Stimulated activated naive CD4-positive, alpha-beta T cell (primary cell): ENCODE measurements around the gene MATN1.

Source experiments
- DNase-seq, 6 experiments: peaks; one replicate each; lab custom pipeline; 2025; lab: John Stamatoyannopoulos, UW

MATN1 gene

DNA sequence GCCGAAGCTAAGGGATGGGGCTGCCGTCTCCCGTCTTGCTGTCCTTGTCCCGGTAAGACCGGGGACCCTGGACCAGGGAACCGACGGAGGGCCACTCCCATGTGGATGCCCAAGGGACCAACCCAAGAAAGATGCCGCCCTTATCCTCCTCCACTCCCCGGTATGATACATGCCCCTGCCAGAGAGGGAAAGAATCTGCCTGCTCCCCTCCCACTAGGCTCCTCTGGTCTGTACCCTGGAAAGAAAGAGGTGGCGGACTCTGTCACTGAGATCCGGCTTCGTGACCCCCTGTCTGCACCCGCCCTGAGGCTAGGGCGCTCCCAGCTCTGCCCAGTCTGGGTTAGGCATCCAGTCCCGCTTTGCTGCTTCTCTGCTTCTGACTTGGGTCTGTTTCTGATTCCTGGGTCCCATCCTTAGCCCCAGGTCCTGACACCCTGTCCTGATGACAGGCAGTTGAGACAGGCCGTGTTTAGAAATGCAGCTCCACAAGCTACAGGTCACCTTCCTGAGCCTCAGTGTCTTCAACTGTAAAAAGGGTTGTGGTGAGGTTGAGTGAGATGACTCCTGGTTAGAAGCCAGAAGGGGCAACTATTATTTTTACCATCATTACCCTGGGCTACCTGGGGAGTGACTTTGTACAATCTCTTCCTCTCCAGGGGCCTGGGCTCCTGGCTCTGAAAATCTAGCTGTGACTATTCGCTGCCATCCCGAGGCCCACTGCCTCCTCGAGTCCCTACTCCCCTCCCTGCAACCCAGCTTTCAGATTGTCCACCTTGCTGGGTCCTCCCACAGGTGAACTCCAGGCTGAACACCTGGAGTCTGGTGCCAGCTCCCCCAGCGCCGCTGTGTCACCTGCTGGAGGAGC is 3.7 kb downstream of the MATN1 start:
- DNase-seq: peak in 1 of 6 experiments; percentile 56

DNA sequence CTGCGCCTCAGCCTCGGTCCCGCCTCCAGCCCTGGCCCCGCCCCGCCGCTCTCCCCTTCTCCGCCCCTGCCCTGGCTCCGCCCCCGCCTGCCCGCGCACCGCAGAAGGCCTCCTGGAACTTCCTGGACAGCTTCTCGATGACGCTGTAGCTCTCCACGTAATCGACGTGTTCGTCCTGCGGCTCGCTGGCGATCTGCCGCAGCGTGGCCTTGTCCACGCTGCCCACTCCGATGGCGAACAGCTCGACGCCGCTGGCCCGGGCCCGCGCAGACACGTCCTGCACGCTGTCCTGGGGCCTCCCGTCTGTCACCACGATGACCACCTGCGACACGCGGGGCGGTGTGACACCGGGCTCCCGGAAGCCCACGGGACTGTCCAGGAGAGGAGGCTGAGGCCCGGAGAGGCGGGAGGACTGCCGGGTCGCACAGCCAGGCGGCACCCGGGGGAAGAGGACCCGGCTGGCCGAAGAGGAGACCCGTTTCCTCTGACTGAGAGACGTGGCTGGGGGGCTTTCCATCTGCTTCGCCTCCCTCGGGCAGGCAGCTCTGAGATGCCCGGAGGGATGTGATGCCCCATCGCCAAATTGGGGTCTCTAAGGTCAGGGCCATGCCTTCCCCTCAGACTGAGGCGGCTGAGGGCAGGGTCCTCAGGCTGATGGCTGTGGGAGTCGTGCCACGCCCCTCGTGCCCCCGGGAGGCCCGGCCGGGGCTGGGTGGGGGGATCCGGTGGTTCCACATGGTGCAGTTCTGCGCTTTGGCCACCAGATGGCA is 4.6 kb downstream of the MATN1 start:
- peak; percentile 73 to 97 (median 84) for DNase-seq

DNA sequence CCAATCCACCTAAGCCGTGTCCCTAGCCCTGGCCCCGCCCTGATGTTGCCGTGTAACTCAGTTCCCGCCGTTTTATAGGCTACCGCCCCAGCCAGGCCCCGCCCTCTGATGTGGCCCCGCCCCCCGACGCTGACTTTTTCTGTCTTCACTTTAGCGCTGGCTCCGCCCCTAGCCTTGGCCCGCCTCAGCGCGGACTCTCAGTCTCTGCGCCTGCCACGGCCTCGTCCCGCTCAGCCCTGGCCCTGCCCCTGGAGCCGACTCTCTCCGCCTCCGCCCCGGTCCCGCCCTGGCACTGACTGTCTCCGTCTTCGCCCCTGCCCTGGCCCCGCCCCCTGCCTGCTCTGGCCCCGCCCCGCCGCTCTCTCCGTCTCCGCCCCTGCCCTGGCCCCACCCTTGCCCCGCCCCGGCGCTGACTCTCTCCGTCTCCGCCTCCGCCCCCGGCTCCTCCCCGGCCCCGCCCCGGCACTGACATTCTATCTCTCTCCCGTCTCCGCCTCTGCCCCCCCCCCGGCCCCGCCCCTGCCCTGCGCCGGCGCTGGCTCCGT is 5.2 kb downstream of the MATN1 start:
- peak; percentile 98 to 100 (median 100) for DNase-seq

DNA sequence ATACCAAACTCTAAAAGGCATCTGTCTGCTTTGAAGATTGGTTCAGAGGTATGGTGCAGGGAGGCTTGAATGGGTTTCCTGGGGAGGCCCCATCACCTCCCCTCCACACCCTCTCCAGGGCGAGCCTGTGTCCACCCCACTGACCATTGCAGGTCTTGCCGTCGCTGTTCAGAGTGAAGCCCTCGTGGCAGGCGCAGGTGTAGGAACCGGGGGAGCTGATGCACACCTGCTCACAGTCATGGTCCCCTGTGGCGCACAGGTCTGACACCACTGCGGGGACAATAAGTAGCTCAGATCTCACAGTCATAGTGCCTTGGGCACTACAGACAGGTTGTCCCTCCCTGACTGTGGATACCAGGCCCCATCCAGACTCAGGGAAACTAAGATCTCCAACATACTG is 6.7 kb downstream of the MATN1 start:
- DNase-seq: no peak

DNA sequence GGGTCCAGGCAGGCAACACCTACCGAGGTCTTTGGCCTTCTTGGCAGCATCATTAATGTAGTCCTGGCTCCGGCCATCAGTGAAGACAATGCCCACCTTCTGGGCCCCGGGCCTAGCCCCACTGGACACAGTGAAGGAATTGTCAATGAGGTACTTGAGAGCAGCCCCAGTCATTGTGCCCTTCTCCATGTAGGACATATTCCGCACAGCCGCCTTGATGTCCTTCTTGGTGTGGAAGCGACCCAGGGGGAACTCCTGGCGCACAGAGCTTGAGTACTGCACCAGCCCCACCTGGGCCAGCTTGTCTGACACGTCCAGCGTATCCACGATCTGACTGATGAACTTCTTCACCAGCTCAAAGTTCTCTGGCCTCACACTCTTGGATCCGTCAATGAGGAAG is 7.5 kb downstream of the MATN1 start:
- no peak for DNase-seq

- no peak for DNase-seq
These were observed 8.2 kb downstream of the MATN1 start for GRCh38 chr1:30715216-30715615.

- DNase-seq: no peak
These were observed 8.8 kb downstream of the MATN1 start for GRCh38 chr1:30714536-30715090.

DNA sequence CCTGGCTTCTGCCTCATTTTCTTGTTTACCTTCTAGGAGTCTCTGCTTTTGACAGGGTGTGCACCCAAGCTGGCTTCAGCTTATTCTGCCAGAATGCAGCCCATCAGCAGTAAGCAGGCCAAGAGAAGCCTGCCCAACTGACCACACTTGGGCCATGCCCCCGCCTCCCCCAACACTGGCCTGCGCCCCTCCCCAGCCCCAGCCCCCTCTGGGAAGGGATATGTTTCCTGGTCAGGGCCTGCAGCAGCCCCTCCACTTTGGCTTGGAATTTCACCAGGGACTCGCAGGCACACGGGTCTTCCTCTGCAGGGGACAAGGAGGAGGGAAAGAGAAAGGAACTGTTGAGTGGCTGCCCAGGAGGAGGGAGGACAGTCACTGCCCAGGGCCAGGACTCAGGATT is 9.4 kb downstream of the MATN1 start:
- DNase-seq: no peak

DNA sequence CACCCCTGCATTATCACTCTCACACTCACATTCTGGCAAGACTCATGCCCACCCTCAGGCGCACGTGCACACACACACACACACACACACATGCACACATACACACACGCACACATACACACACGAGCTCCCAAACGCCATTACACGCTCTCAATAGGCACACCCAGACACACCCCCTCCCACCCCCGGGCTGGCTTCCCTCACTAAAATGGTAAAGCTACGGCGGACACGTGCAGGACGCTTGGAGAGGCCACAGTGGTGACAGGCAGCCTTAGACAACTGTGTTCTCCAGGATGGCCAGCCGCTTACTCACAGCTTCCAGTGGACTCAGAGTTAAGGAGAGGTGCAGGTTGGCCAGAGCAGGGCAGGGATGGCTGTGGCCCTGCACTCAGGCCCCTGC is 10.1 kb downstream of the MATN1 start:
- DNase-seq: no peak

DNA sequence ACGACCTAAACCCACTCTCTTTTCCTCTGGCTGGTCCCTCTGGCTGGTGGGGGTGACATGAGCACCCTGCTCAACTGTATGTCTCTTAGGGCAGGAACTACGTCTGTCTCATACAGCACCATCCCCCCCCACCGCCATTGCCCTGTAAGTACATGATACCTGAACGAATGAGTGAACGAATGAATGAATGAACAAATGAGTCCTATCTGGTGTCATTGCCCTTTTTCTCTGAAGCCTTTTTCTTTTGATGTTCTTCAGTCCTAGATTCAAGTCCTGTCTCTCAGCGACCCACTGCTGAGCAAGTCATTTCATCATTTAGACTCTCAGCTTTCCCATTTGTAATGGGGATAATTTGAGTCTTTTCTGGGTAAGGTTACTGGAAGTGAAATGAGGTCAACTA is 10.8 kb downstream of the MATN1 start:
- no peak for DNase-seq

- DNase-seq: no peak
These were observed 13.0 kb downstream of the MATN1 start for GRCh38 chr1:30710407-30710806.

DNA sequence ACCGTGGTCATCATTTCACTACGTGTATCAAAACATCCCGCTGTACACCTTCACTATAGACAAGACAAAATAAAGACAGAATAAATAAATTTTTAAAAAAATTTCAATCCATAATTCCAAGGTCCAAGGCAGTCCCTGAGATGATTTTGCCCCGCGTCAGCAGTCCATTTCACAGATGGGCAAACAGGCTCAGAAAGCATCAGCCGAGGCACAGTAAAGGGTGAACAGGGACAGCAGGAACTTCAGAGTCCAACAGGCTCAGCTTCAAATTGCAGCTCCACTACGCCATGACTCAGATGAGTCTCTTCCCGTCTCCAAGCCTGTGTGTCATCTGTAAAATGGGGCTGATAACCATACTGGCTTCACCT is 15.0 kb downstream of the MATN1 start:
- no peak for DNase-seq

DNA sequence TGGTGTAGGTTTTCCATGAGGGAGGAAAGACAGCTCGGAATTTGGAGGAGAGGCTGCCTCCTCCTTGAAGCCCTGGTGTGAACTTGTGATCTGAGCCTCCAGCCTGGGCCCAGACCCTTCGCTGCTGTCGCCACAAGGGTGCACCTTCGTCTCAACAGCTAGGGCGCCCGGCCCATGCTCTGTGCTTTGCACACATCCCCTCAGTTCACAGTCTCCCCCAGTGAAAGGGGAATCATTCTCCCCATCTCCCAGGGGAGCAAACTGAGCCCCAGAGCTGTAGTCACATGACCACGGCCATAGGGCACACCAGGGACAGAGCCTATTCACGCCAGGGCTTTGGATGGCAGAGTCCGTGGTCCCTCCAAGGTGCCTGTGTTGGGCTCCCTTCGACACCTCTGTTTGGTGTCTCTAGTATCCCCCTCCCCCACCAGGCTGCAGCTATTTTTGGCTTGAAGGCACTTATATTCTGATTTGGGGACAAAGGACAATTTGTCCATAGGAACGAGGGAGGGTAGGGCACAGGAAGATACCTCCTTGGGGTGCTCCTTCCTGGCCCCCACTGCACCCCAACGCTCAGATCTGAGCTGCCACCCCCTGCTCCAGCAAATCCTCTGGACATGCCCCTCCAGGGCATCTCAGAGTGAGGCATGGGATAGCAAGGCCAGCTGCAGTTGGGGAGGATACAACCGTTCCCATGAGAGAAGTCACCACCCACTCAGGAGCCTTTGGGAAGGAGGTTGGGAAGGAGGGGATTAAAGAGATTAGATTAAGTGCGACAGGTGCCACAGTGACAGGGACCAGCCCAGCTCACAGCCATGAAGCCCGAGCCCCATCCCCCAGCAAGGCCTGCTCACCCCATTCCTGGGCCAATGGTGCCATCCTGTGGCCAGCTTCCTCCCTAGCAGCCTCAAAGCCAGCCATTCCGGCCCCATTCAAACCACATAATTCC is 15.7 kb downstream of the MATN1 start:
- peak in 5 of 6 experiments; percentile 34 to 53 (median 40) for DNase-seq

DNA sequence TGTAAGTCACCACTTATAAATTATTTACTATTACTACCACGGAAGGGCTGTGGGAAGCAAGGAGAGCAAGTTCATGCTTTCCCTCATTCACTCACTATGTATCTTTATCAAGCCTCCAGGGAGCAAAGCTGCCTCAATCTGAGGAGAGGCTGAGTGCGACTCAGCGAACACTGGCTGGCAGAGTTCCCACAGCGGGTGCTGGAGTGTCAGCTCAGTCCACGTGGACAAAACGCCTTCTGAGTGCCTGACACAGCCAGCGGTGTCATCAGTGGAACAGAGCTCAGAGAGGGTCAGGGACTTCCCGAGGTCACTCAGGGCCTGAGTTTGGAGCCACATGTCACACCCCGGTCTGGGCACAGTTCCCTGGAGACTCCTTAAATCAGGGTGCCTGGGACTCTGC is 16.9 kb downstream of the MATN1 start:
- no peak for DNase-seq

DNA sequence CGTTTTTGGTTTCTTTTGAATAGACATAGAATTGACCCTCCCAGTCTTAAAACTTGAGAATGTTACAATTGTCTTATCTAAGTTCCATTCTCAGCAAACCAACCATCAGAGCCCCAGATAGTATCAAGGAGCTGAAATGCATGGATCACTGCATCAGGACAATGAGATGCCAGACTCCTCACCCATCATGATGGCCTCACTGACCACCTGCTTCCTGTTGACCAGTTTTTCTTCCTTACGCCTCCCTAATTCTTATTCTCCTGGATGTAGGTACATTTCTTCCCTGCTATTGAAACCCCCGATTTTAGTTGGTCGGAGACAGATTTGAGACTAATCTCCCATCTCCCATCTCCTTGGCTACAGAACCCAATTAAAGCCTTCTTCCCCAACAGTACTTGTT is 17.7 kb downstream of the MATN1 start:
- no peak for DNase-seq

DNA sequence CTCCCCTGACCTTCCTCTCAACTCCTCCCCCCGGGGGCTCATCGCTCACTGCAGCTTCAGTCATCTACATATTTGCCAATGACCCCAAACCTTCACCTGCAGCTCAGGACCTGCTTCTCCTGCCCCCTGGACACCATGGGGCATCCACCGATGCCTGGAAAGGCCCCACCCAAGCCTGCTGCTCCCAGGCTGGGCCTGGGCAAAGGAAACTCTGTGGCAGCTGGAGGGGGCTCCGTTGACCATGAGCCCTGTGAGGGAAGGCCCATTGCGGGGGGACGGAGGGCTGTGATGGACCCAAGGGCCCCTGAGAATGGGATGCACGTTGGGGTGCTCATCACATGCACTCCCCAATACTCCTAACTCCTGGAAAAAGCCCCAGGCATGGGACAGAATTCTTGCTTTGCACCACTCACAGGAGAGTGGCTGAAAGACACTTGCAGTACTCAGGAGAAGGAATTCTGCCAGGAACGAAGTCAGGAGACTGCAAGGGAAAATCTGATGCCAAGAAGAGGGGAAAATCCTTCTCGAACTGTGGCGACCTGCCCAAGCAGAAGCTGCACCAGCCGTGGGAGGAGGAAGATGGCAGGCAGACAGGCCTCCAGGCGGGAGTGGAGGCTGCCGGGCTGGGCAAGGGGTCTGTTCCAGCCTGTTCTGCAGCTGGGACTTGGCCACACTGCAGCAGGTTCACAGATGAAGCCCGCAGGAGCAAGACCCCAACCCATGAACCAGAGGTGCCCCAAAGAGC is 18.4 kb downstream of the MATN1 start:
- no peak for DNase-seq

DNA sequence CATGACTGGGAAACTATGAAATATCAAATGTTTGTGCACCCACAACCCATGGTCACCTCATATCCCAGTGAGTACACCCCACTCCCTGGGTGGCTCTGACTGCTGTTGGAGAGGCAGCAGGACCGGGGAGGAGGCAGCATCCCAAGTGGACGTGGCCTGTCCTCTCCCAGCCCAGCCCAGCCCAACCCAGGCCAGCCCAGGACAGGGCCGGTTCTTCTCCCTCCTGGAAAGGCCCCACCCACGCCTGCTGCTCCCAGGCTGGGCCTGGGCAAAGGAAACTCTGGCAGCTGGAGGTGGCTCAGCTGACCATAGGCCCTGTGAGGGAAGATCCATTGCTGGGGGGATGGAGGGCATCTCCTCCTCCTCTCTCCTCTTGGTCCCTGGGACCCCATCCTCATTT is 19.1 kb downstream of the MATN1 start:
- no peak for DNase-seq

GRCh38 chr1:30702823-30703222 is 20.6 kb downstream of the MATN1 start:
- DNase-seq: no peak

GRCh38 chr1:30701258-30701633 is 22.1 kb downstream of the MATN1 start:
- no peak for DNase-seq

DNA sequence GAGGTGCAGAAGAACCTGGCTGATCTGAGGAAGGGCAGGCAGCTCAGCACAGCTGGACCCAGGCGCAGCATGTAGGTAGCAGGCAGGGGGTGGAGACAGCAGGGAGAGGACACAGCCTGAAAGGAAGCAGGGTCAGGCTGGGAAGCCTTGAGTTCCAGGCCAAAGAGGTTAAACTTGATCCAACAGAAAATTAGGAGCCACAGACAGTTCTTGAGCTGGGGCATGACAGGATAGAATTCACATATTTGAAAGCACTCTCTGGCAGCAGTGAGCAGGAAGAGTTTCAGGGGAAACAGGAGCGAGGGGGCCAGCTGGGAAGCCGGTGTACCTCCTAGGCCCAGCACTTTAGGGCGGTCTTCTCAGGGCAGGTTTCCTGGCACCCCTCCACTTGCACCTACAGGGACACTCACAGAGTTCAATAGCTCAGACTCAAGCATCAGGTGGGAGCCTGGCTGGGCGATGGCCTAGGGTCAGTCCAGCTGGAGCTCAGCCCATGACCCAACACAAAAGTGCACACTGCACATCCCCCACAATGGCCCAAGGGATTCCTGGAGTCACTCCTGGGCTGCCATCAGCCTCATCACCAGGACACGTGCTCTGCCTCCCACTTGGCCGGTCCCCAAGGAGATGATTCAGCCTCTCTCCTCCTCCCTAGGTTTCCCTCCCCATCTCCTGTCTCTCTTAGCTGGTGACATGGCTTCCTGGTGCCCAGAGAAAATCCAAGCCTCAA is 22.7 kb downstream of the MATN1 start:
- no peak for DNase-seq
